Renal cortex interstitium (tissue), 11 donors: ENCODE results near the gene CCSAP. TPM values are rescaled to one million over a fixed set of nuclear protein-coding genes. Genes with fewer than 3 reads are reported as not detected.
"Not testable (repeated sequence)": the region's sequence is repeated elsewhere in the genome, so short reads cannot be mapped to it uniquely, and the experiment has no call there.

Experiments
- DNase-seq, 11 donors: peaks; one replicate each; pipeline ENCODE4 v3.0.0-alpha.2; 2013; ENCODE audit warnings: low read depth in 9 of 11, low spot score in 4 of 11; ENCODE audit errors: extremely low read depth in 1 of 11
- polyA plus RNA-seq, 3 donors: library from polyadenylated mRNA; unstranded; fragments of 120-200 nt; gene quantifications; one replicate each; pipeline ENCODE4 v1.2.1, GENCODE V29; 2013; ENCODE audit not compliant: insufficient read length in 3 of 3

CCSAP gene
- polyA plus RNA-seq, 3 donors, result 8.9 to 10.2 (median 9.2) TPM

GRCh38 chr1:229339086-229339485, 3.8 kb downstream of the CCSAP start:
- no peak for DNase-seq

- no peak for DNase-seq
Measured at GRCh38 chr1:229336345-229336744, 6.5 kb downstream of the CCSAP start.

GRCh38 chr1:229334716-229335115, 8.1 kb downstream of the CCSAP start:
- no peak for DNase-seq

- DNase-seq, result no peak
Measured at GRCh38 chr1:229334269-229334668, 8.6 kb downstream of the CCSAP start.

GRCh38 chr1:229328598-229329362, 14.1 kb downstream of the CCSAP start:
- DNase-seq, result no peak

- DNase-seq, result not testable (repeated sequence)
Measured at GRCh38 chr1:229327765-229328164, 15.1 kb downstream of the CCSAP start.

GRCh38 chr1:229326601-229327000, 16.2 kb downstream of the CCSAP start:
- DNase-seq, result no peak

GRCh38 chr1:229325853-229326487, 16.9 kb downstream of the CCSAP start:
- DNase-seq, result peak in 5 of 11 donors; percentile 9 to 27 (median 14)

GRCh38 chr1:229325401-229325800, 17.4 kb downstream of the CCSAP start:
- no peak for DNase-seq

- DNase-seq, result no peak
Measured at GRCh38 chr1:229323885-229324553, 18.8 kb downstream of the CCSAP start.

GRCh38 chr1:229323201-229323600, 19.6 kb downstream of the CCSAP start:
- DNase-seq, result no peak

- no peak for DNase-seq
Measured at GRCh38 chr1:229319487-229319886, 23.4 kb downstream of the CCSAP start.

- DNase-seq, result no peak
Measured at GRCh38 chr1:229318056-229318455, 24.8 kb downstream of the CCSAP start.

- DNase-seq, result no peak
Measured at GRCh38 chr1:229316166-229316565, 26.7 kb downstream of the CCSAP start.

- DNase-seq, result no peak
Measured at GRCh38 chr1:229310833-229311232, 32.0 kb downstream of the CCSAP start.

- DNase-seq, result no peak
Measured at GRCh38 chr1:229309684-229310083, 33.2 kb downstream of the CCSAP start.

- DNase-seq, result no peak
Measured at GRCh38 chr1:229309074-229309473, 33.8 kb downstream of the CCSAP start.

- no peak for DNase-seq
Measured at GRCh38 chr1:229305392-229305791, 37.5 kb downstream of the CCSAP start.

- DNase-seq, result no peak
Measured at GRCh38 chr1:229303855-229304254, 39.0 kb downstream of the CCSAP start.

- DNase-seq, result no peak
Measured at GRCh38 chr1:229302740-229303139, 40.1 kb downstream of the CCSAP start.
